Karpas-422 (cell line): ENCODE measurements around the gene RLN3. TPM values are rescaled to one million over a fixed set of nuclear protein-coding genes. Genes with fewer than 3 reads are reported as not detected.
"Not testable (repeated sequence)": the region's sequence is repeated elsewhere in the genome, so short reads cannot be mapped to it uniquely, and the experiment has no call there.

Experiments
- DNase-seq: peaks from one replicate; pipeline ENCODE4 v3.0.0-alpha.2; 2015
- H2AFZ ChIP-seq: fragments of 200-600 bp; sonication (generic); 2 replicates; pipeline ENCODE4 v1.6.1; 2014; ENCODE audit warnings: antibody characterized with exemption, low read length, mixed read lengths
- H3K27ac ChIP-seq: fragments of 200-600 bp; sonication (generic); 2 replicates; pipeline ENCODE4 v1.5.1; 2014; ENCODE audit warnings: mild to moderate bottlenecking, low read length, moderate library complexity
- H3K27me3 ChIP-seq: fragments of 200-600 bp; sonication (generic); 2 replicates; pipeline ENCODE4 v1.6.1; 2014; ENCODE audit warnings: low read length, mixed read lengths
- H3K36me3 ChIP-seq: fragments of 200-600 bp; sonication (generic); 2 replicates; pipeline ENCODE4 v1.6.1; 2014; ENCODE audit warnings: low read length, mixed read lengths; ENCODE audit not compliant: insufficient read depth
- H3K4me1 ChIP-seq: fragments of 200-600 bp; sonication (generic); 2 replicates; pipeline ENCODE4 v1.6.1; 2014; ENCODE audit warnings: mild to moderate bottlenecking, low read length, mixed read lengths
- H3K4me2 ChIP-seq: fragments of 200-600 bp; sonication (generic); 2 replicates; pipeline ENCODE4 v1.6.1; 2014; ENCODE audit warnings: low read length, low read depth, mild to moderate bottlenecking; ENCODE audit not compliant: poor library complexity, severe bottlenecking
- H3K4me3 ChIP-seq: fragments of 200-600 bp; sonication (generic); 2 replicates; pipeline ENCODE4 v1.5.1; 2014; ENCODE audit warnings: mild to moderate bottlenecking, antibody characterized with exemption, low read length, mixed read lengths
- H3K79me2 ChIP-seq: fragments of 200-600 bp; sonication (generic); 2 replicates; pipeline ENCODE4 v1.6.1; 2014; ENCODE audit warnings: mild to moderate bottlenecking, low read length, mixed read lengths
- H3K9ac ChIP-seq: fragments of 200-600 bp; sonication (generic); 2 replicates; pipeline ENCODE4 v1.6.0; 2014; ENCODE audit warnings: low read length
- H3K9me2 ChIP-seq: fragments of 200-600 bp; sonication (generic), shearing (Covaris generic); replicated peaks from 2 replicates; pipeline ENCODE4 v1.6.0; 2014; ENCODE audit warnings: mild to moderate bottlenecking, low read length, moderate library complexity; ENCODE audit not compliant: insufficient read depth
- H3K9me3 ChIP-seq: fragments of 300-700, 200-600 bp; sonication (generic); 2 replicates; pipeline ENCODE4 v1.6.1; 2014; ENCODE audit warnings: low read length, mixed read lengths
- H4K20me1 ChIP-seq: fragments of 200-600 bp; sonication (generic); 2 replicates; pipeline ENCODE4 v1.6.1; 2014; ENCODE audit warnings: mild to moderate bottlenecking, antibody characterized with exemption, low read length, low read depth; ENCODE audit not compliant: insufficient read depth
- total RNA-seq: library from RNA; depleted of rRNA; stranded (reverse); fragments of >200 nt; shearing (Covaris generic); gene quantifications from 2 replicates; pipeline ENCODE4 v1.2.3, GENCODE V29; 2014; ENCODE audit warnings: low replicate concordance

Gene RLN3
- total RNA-seq, 1 experiment from 2014 or later, result not detected

- Histone ChIP-seq H3K9me2 (no peaks in the 10 kb centered on the region), H3K79me2 (no peaks in the 10 kb centered on the region), H3K4me3 (no peak overlapping the region), H3K4me2 (no peak overlapping the region), H2AFZ (no peak overlapping the region), H3K27me3 (no peaks in the 10 kb centered on the region; the same call in 1 of the 2 replicates), H3K9ac (no peak overlapping the region), H4K20me1 (no peaks in the 10 kb centered on the region), H3K27ac (no peak overlapping the region), H3K4me1 (peaks cover 11% of the 10 kb centered on the region), H3K9me3 (no peaks in the 10 kb centered on the region), H3K36me3 (no peaks in the 10 kb centered on the region)
- no peak for DNase-seq
These were observed 6.0 kb downstream of the RLN3 start for GRCh38 chr19:14033946-14034345.

GRCh38 chr19:14035159-14035558 lies 7.2 kb downstream of the RLN3 start:
- H3K9me3 ChIP-seq, H3K4me2 ChIP-seq, H3K9me2 ChIP-seq, H3K4me3 ChIP-seq, H3K27ac ChIP-seq, H3K79me2 ChIP-seq, H3K27me3 ChIP-seq, H3K36me3 ChIP-seq, DNase-seq, H4K20me1 ChIP-seq, H3K9ac ChIP-seq, H2AFZ ChIP-seq: not testable (repeated sequence)
- peaks cover 11% of the 10 kb centered on the region for H3K4me1 ChIP-seq

GRCh38 chr19:14035706-14036105 lies 7.8 kb downstream of the RLN3 start:
- Histone ChIP-seq H4K20me1 (no peaks in the 10 kb centered on the region), H3K27ac (no peak overlapping the region), H3K4me2 (no peak overlapping the region), H3K9me2 (no peaks in the 10 kb centered on the region), H3K79me2 (no peaks in the 10 kb centered on the region), H3K36me3 (no peaks in the 10 kb centered on the region), H3K4me1 (peaks cover 11% of the 10 kb centered on the region), H3K27me3 (no peaks in the 10 kb centered on the region; the same call in 1 of the 2 replicates), H3K4me3 (no peak overlapping the region), H2AFZ (no peak overlapping the region), H3K9me3 (no peaks in the 10 kb centered on the region), H3K9ac (no peak overlapping the region)
- DNase-seq, result no peak

GRCh38 chr19:14039181-14039580 lies 11.2 kb downstream of the RLN3 start:
- no peaks in the 10 kb centered on the region for H4K20me1 ChIP-seq
- H3K9ac ChIP-seq, result no peak overlapping the region
- no peak overlapping the region for H3K4me2 ChIP-seq
- no peak for DNase-seq
- no peaks in the 10 kb centered on the region for H3K36me3 ChIP-seq
- no peaks in the 10 kb centered on the region for H3K79me2 ChIP-seq
- no peak overlapping the region for H2AFZ ChIP-seq
- no peaks in the 10 kb centered on the region for H3K9me2 ChIP-seq
- H3K27me3 ChIP-seq, result no peaks in the 10 kb centered on the region
- peaks cover 4% of the 10 kb centered on the region; the same call in 1 of the 2 replicates for H3K4me1 ChIP-seq
- H3K4me3 ChIP-seq, result no peak overlapping the region
- H3K9me3 ChIP-seq, result no peaks in the 10 kb centered on the region
- no peak overlapping the region for H3K27ac ChIP-seq

- DNase-seq, result peak; percentile 80
- H3K9ac ChIP-seq, H3K27me3 ChIP-seq, H2AFZ ChIP-seq, H3K9me2 ChIP-seq, H3K36me3 ChIP-seq, H3K27ac ChIP-seq, H3K79me2 ChIP-seq, H4K20me1 ChIP-seq, H3K4me3 ChIP-seq, H3K4me2 ChIP-seq, H3K9me3 ChIP-seq, H3K4me1 ChIP-seq: not testable (repeated sequence)
These were observed 15.0 kb downstream of the RLN3 start for GRCh38 chr19:14042659-14043608.

- H3K36me3 ChIP-seq, H3K4me3 ChIP-seq: not testable (repeated sequence)
These were observed 19.9 kb downstream of the RLN3 start for GRCh38 chr19:14047866-14048265.

GRCh38 chr19:14048443-14049153 lies 20.6 kb downstream of the RLN3 start:
- no peaks in the 10 kb centered on the region for H3K4me1 ChIP-seq
- no peak overlapping the region for H2AFZ ChIP-seq
- H3K79me2 ChIP-seq, result no peaks in the 10 kb centered on the region
- H3K9ac ChIP-seq, result no peak overlapping the region
- no peaks in the 10 kb centered on the region for H4K20me1 ChIP-seq
- DNase-seq, result peak; percentile 85
- H3K4me3 ChIP-seq, result no peak overlapping the region
- H3K36me3 ChIP-seq, result no peaks in the 10 kb centered on the region
- no peaks in the 10 kb centered on the region for H3K9me2 ChIP-seq
- H3K9me3 ChIP-seq, result no peaks in the 10 kb centered on the region; the same call in 1 of the 2 replicates
- no peaks in the 10 kb centered on the region for H3K27me3 ChIP-seq
- no peak overlapping the region for H3K4me2 ChIP-seq
- H3K27ac ChIP-seq, result no peak overlapping the region

More at GRCh38 chr19:14047866-14048265, 19.9 kb downstream of the RLN3 start:
- not testable (repeated sequence) for H3K9me2 ChIP-seq, H3K27me3 ChIP-seq, DNase-seq, H4K20me1 ChIP-seq, H2AFZ ChIP-seq, H3K27ac ChIP-seq, H3K4me2 ChIP-seq, H3K4me1 ChIP-seq, H3K9me3 ChIP-seq, H3K9ac ChIP-seq, H3K79me2 ChIP-seq

GRCh38 chr19:14050512-14050911 lies 22.6 kb downstream of the RLN3 start:
- Histone ChIP-seq H3K4me3 (no peak overlapping the region), H3K4me2 (no peak overlapping the region), H3K79me2 (no peaks in the 10 kb centered on the region), H3K27ac (no peak overlapping the region), H2AFZ (no peak overlapping the region), H4K20me1 (no peaks in the 10 kb centered on the region), H3K27me3 (no peaks in the 10 kb centered on the region), H3K36me3 (no peaks in the 10 kb centered on the region), H3K9me2 (no peaks in the 10 kb centered on the region), H3K9me3 (no peaks in the 10 kb centered on the region; the same call in 1 of the 2 replicates), H3K9ac (no peak overlapping the region), H3K4me1 (no peaks in the 10 kb centered on the region)
- DNase-seq, result no peak
